Measurements from ENCODE around the gene C1GALT1.

C1GALT1 gene

DNA sequence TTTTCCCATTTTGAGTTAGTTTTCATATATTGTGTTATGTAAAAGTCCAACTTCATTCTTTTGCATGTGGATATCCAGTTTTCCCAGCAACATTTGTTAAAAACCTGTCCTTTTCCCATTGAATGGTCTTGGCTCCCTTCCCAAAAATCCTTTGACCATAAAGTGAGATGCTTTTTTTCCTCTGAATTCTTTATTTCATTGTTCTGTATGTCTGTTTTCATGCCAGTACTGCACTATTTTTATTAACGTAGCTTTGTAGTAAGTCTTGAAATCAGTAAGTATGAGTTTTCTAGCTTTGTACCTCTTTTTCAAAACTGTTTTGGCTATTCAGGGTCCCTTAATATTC, 20.0 kb downstream of the C1GALT1 start:
- no peak for DNase-seq

DNA sequence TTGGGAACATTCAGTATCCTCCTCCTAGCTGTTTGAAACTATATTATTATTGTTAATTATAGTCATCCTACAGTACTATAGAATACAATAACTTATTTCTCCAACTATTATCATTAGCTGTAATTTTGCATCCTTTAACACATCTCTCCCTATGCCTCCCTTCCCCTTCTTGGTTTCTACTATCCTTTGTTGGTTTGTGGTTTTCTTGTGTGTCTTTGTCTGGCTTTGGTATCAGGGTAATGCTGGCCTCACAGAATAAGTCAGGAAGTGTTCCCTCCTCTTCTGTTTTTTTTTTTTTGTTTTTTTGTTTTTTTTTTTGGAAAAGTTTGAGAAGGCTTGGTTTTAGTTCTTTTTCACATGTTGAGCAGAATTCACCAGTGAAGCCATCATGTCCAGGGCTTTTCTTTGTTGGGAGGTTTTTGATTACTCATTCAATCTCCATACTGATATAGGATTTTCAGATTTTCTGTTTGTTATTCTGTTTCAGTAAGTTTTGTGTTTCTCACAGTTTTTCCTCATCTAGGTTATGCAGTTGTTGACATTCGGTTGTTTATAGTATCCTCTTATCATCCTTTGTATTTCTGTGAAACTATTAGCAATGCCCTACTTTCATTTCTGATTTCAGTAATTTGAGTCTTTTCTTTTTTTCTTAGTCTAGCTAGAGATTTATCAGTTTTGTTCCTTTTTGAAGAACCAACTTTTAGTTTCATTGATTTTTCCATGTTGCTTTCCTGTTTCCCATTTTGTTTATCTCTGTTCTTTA, 21.6 kb downstream of the C1GALT1 start:
- no peak for DNase-seq

DNA sequence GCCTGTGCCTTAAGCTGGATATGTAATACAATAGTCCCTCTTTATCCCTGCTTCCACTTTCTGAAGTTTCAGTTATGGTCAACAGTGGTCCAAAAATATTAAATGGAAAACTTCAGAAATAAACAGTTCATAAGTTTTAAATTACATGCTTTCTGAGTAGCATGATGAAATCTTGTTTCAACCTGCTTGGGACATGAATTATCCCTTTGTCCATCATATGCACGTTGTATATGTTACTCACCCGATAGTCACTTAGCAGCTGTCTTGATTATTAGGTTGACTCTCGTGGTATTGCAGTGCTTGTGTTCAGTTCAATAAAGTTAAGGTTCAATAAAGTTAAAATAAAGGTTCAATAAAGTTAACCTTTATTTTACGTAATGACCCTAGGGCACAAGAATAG, 25.5 kb downstream of the C1GALT1 start:
- DNase-seq, result no peak

DNA sequence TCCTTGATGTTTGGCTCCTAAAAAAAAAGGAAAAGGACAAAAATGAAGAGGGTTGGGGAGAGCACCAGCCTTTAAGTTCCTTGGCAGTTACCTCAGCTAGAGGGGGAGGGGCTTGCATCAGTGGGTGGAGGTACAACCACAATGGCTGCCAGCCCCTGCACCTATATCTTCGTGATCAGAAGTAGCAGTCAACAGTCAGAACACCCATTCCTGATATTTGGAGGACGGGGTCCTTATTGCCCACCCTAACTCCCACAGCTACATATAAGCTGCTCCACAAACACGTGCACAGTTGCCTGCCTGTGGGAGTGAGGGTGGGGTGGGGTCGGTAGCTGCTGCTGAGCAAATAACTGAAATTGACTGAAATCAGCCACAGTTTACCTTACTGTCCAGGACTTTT, 26.2 kb downstream of the C1GALT1 start:
- no peak for DNase-seq

DNA sequence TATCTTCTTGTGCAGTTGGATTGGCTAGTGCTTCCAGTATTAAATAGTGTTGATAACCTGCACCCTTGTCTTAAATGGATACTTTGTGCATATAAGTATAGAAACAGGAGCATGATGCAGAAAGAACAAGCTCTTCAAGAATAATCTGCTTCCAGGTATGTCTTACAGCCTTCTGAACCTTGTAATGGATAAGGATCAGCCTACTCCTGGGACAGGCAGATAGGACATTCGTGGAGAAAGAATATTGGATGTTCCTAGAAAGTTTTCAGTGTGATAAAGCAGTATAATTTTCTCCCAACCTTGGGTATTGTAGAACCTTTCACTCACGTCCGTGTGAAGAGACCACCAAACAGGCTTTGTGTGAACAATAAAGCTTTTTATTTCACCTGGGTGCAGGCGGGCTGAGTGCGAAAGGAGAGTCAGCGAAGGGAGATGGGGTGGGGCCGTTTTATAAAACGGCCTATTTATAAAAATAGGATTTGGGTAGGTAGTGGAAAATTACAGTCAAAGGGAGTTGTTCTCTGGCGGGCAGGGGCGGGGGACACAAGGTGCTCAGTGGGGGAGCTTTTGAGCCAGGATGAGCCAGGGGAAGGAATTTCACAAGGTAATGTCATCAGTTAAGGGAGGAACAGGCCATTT, 27.2 kb downstream of the C1GALT1 start:
- DNase-seq, result no peak

DNA sequence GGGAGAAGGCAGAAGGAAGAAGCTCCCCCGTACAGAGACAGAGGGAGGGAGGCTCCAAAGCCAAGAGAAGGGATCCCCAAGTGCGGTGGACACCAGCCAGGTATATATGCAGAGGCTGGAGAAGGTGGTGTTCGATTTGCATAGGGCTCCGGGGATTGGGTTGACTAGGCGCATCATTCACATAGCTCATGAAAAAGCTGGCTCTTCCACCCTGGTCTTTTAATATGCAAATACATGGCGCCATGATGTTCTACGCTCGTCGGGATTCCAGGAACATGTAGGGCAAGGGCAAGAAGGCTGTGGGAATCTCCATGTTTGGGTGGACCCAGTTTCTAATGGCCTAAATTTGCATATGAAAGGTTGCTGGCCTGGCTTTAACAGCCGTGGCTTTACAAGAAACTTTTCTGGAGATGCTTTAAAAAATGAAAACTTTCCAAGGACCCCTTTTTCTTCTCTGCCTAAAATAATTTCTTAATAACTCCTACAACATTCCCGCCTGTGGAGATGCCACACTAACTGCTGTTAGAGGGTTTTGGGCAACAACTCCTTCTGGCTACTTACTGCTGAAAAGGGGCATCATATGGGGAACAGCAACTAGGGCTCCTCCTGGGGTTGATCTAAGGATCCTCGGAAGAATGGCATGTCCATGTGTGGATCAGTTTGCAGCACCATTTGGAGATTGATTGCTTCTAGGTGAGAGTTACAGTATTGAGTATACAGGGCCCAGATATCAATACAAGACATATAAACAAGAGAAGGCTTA, 28.3 kb downstream of the C1GALT1 start:
- DNase-seq, result no peak

DNA sequence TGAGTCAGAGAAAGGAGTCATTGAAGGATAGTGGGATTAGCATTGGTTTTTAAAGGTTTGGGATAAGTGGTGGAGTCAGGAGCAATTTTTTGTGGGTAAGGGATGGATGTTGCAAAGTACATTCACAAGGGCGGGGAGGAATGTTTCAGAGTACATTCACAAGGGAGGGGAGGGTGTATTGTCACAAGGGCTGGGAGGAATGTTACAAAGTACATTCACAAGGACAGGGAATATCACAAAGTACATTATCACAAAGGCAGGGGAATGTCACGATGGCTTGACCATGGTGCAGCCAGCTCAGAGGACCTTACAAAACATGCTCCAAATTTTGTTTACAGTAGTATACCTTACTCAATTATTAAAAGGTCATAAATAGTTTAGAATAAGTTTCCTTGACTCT, 30.3 kb downstream of the C1GALT1 start:
- no peak for DNase-seq

DNA sequence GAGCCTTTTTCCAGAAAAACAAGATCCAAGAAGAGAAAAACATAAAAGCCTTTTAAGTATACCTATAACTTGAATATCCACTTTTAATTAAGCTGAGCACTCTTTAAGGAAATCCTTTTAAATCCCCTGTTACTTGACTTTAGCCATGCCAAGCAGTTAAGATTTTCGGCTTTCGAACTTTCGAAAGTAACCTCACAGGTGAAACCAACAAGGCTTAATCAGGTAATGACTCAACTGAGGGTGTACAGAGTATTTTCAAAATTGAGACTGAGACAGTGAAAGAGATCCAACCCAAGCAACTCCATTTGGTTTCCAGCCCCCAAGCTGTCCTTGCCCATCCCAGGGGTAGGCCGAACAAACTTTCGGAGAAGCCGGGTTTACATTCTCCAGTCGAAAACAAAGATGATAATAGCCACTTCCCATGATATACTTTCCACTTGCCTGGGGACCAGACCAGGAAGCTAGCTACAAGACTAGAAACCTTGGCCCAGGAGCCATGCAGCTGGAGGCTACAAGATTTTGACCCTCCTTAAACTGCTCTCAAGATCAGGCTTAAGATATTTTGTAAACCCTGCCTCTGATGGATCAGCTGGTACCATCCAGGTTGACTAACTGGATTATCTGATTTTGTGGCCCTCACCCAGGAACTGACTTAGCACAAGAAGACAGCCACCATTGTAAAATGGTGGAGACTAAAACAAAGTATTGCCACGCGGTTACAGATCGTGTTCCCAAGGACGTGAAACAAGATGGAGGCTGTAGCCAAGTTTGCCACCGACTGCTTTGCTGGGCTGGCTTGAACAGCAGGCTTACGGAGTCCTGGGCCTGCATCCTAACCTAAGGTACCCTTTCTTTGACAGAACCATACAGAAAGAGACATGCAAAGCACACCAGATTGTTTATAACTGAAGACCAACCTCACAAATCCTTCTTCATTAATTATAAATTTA, 32.3 kb downstream of the C1GALT1 start:
- DNase-seq, result no peak

DNA sequence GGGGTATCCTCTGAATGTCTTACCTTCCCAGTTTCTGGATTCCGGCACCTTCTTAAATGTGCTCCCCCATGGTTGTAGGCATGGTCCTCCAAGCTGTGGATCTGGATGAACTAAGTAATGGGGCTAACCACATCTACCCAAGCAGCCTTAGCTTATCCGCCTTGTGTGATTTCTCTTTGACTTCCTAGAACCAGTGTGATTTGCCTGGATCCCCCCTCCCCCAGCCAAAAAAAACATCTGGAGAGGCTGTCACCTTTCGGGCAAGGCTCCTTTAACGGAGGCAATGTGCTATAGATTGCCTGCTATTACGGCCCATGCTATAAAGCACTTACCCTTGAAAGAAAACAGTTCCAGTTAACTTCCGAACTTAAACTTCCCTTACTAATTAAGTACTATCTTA, 33.9 kb downstream of the C1GALT1 start:
- DNase-seq, result no peak

DNA sequence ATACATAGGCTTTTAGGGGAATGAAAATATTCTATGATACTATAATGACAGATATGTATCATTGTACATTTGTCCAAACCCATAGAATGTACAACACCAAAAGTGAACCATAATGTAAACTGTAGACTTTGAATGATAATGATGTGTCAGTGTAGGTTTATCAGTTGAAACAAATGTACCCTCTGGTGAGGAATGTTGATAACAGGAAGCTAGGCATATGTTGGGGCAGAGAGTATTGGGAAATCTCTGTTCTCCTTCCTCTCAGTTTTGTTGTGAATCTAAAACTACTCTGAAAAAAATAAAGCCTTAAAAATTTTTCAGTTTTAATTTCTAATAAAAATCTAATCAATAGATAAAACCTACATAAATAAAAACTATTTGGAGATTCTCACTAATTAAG, 36.9 kb downstream of the C1GALT1 start:
- DNase-seq, result no peak

DNA sequence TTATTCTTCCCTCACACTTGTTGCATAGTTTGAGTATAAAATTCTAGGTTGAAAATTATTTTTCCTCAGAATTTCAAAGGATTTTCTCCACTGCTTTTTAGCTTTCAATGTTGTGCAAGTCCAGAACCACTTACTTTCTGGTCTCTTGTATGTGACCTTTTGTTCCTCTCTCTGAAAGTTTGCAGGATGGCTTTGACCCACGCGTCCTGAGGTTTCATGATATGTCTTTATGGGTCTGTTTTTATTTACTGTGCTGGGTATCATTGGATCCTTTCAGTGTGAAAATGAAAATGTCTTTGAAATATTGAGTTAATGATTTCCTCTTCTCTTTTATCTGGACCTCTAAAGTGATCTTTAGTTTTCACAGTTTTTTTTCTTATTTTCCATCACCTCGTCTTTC, 38.5 kb downstream of the C1GALT1 start:
- DNase-seq, result no peak

DNA sequence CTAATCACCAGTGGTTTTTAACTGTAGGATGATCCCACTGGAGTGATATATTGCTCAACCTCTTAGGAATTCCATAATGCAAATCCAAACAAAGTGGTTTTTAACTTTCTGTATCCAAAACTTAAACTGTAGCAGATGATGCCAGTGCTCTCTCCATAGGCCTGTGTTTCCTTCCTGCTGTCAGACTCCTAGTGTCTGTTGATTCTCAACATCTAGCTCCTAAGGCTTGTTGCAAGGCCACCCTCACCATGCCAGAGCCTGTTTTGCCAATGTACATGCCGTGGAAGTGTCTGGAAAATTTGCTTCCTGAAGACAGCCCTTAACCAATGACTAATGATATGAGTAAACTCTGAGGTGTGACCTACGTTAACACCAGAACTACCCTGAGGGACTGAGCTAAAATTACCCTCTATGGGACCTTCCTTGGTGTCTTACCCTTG, 39.3 kb downstream of the C1GALT1 start:
- no peak for DNase-seq

DNA sequence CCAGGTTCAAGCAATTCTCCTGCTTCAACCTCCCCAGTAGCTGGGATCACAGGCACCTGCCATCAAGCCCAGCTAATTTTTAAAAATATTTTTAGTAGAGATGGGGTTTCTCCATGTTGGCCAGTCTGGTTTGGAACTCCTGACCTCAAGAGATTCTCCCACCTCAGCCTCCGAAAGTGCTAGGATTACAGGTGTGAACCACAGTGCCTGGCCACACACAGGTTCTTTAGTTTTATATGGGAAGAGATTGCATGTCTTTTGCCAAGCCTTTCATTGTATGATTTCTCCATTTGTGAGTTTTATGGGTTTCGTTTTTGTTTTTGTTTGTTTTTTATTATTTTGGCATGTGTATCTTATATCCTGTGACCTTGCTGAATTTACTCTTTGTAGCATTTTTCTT, 40.9 kb downstream of the C1GALT1 start:
- DNase-seq, result no peak

DNA sequence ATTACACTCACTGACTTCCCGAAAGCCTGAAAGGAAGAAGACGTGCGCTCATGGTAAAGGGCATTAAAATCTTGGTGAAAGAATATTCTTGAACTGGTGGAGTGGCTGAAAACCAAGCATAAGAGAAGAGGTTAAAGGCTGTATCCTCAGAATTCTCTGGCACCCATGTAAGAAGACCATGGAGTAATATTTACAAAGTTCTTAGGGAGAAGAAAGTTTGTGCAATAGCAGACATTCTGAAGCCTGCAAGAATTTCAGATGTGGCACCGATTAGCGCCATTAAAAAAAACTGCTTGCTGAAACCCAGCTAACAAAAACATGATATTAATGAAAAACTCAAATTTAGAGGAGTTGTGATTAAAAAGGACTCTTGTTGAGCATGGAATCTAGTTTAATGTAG, 44.1 kb downstream of the C1GALT1 start:
- no peak for DNase-seq

DNA sequence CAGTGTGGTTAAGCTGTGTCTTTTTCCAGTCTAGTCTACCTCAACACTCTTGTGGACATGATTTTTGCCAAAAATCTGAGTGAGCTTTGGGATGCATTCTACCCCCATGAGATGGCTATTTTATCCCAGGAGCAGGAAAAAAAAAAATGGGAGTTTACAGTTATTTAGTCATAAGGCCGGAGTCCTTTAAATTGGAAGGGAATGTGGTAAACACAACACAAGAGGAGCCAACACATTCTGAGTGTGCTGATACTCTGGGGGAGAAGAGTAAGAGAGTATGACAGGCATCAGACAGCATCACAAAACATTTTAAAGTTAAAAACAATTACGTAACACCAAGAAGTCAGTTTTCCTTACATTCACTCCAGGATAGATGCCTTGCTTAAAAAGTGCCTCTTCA, 46.1 kb downstream of the C1GALT1 start:
- DNase-seq, result no peak

DNA sequence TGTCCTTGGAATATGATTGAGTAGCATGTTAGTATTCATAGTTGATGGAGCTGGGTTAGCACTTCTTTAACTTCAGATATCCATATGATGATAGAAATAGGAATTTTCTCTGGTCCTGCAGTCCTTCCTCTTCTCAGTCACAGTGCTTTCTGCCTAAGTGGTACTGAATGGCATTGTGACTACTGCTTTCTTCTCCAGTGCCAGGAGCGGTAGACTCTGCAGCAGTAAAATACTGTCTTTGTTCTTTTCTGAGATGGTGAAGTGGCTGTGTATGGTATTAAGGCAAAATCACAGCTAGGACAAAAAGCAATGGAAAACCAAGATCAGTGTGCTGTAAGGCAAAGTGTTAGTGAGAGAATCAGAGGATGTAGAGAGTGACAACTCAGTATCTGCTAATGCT, 46.6 kb downstream of the C1GALT1 start:
- DNase-seq, result no peak

DNA sequence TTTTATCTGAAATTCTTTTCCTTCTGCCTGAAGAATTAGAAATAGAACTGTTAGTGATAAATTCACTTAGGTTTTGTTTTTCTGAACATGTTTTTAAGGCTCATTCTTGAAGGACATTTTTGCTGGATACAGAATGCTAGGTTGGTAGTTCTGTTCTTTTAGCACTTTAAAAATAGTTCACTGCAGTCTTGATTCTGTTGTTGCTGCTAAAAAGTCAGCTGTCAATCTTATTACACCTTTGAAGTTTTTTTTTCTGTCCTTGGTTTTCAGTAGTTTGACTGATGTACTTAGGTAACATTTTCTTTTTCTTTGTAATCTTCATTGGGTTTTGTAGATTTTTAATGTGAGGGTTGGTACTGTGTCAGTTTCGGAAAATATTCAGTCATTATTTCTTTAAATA, 48.7 kb downstream of the C1GALT1 start:
- no peak for DNase-seq

DNA sequence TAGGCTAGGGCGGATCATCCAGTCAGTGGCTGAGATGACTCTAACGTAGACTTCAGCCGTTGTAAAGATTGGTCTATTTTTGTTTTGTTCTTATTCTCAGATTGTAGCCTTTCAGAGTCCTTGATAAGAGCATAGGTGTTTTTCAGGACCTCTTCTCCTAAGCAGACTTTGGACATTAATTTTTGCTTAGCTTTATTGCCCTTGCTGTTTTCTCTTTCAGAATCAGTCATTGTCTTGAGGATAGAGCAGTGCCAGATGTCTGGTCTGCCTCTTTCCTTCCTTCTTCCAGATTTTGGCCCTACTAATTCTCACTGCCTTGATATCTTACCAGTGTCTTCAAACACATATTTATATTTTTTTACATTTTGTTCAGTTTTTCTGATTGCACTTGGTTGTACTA, 49.5 kb downstream of the C1GALT1 start:
- DNase-seq, result no peak

DNA sequence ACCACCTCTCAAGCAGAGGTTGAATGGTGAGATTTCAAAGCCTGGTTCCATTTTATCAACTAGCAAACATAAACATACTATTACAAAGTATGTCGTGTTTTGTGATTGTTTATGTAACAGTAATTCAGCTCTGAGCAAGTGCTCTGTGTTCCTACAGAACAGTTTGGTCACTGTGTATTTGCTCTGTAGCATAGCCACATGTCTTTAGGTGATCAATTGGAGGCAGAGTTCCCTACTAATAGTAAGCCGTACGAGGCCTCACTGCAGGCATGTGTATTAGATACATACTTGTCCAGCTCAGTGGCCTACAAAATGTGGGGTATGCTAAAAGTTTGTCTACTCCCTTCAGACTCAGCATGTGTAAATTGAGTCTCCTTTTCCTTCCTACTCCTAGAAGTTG, 53.0 kb downstream of the C1GALT1 start:
- DNase-seq, result no peak

DNA sequence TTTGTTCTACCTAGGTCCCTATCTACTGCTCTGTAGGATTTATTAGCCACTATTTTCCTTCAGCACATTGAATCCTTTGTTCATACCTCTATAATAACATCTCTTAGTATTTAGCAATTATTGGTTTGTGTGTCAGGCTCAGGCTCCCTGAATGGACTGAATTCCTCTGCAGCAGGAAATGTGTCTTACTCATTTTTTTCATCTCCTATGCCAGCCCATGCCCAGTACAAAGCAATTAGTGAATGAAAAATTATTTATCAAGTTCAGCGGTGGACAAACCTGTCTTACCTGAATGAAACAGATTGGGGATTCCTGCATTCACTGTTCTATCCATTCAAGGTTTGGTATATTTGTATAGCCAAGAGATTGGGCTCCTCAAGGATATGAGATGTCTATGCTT, 53.7 kb downstream of the C1GALT1 start:
- DNase-seq, result no peak

DNA sequence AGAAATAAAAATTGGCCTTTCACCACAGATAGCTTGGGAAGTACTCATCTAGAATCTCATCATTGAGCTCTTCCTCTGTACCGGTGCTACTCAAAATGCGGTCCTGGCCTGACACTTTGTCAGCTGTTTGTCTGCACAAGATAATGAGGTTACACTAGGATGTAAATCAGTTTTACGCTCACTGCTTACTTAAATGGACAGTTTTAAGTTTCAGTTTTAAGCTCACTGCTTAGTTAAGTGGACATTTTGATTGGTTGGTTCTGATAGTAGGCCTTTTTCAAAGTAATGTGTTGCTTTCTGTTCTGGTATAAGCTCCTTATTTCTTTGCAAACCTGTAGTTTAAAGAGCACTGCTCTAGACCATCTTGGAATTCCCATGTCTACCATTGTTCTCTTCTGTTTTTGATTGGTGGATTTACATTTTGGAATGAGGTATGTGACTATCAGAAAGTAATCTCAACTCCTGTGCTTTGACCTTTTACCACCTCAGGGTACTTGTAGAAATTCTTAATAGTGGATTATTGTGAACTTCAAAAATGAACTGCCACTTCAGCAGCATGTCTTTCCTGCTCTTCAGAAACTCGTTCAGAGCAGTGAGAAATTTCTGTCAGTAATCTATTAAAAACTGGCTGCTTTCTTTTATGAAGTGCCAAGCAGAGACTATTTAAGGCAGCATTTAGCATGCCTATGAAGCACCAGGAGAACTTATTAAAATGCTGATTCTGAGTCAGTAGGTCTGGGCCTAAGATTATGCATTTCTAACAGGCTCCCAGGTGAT, 55.0 kb downstream of the C1GALT1 start:
- DNase-seq, result no peak

DNA sequence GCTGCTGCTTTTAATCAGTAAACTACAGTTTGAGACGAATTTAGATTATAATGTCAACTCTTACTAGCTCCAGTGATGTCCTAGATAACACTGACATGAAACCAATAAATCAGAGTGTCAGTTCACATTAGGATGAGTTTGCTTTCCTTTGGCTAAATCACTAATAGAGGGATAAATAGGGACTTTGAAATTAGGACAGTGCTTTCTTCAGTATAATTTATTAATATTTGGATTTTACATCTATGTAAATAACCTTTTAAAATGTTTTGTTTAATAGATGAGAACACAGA, 55.6 kb downstream of the C1GALT1 start:
- DNase-seq, result no peak

DNA sequence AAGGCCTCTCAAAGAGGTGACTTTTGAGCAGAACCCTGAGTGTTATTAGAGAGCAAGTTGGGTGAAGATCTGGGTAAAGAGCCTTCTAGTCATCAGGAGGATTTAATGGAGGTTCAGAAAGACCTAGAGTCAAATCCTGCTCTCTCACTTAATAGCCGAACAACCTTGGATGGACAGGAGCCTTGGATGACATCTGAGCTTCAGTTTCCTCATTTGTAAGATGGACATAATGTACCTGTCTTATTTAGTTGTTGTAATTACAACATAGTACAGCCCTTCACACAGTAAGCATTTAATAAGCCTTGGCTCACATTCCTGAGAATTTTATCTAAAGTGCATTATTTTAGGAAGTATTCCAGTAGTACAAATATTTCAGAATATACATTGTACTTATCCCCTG, 57.0 kb downstream of the C1GALT1 start:
- DNase-seq, result no peak

Data from NCI-H1092 (cell line).